ENCODE data around the gene GNA15. TPM values are rescaled to one million over a fixed set of nuclear protein-coding genes. Genes with fewer than 3 reads are reported as not detected.

Gene GNA15
- total RNA-seq, 1 donor from 2014 or later, result not detected

DNA sequence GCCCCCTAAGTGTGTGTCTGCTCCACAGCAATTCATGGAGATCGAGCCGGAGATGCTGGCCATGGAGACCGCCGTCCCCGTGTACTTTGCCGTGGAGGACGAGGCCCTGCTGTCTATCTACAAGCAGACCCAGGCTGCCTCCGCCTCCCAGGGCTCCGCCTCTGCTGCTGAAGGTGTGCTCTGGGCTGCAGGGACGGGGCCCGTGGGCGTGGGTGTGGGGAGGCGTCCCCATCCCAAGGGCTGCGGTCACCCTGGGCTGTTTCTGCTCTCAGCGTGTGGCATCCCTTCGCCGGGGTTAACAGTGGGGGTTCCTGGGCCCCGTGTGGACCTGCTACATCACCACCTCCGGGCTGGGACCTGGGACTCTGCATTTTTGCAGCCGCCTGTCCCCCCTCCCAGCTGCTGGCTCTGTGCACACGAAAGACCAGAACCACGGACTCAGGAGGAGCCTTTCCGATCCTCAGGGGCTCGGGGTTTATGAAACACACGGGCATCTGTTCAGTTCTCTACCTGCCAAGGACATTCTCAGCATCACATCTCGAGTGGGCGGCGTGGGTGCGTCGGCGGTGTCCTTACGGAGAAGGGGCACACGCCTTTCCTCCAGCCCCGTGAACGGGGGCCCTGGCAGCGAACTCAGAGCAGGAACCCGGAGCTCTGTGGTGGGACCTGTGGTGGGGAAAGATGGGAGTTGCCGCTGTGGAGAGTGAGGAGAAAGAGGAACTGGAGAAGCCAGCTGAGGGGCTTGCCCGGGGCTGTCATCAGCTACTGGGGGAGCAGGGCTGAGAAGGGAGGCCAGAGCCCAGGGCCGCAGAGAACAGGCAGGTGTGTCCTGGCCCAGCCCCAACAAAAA lies 57.6 kb downstream of the GNA15 start:
- peaks cover 4% of the 10 kb centered on the region for H3K4me1 Mint-ChIP-seq (ENCODE audit: unreplicated experiment)
- H3K4me3 Mint-ChIP-seq (ENCODE audit: unreplicated experiment), result no peak overlapping the region
- peaks cover 14% of the 10 kb centered on the region for H3K36me3 Mint-ChIP-seq (ENCODE audit: low read depth, unreplicated experiment)
- no peaks in the 10 kb centered on the region for H3K9me3 Mint-ChIP-seq (ENCODE audit: unreplicated experiment)
- H3K27me3 Mint-ChIP-seq (ENCODE audit: unreplicated experiment), result peaks cover 5% of the 10 kb centered on the region
- H3K27ac Mint-ChIP-seq (ENCODE audit: unreplicated experiment), result no peak overlapping the region
- TF ChIP-seq, protein P1, sequence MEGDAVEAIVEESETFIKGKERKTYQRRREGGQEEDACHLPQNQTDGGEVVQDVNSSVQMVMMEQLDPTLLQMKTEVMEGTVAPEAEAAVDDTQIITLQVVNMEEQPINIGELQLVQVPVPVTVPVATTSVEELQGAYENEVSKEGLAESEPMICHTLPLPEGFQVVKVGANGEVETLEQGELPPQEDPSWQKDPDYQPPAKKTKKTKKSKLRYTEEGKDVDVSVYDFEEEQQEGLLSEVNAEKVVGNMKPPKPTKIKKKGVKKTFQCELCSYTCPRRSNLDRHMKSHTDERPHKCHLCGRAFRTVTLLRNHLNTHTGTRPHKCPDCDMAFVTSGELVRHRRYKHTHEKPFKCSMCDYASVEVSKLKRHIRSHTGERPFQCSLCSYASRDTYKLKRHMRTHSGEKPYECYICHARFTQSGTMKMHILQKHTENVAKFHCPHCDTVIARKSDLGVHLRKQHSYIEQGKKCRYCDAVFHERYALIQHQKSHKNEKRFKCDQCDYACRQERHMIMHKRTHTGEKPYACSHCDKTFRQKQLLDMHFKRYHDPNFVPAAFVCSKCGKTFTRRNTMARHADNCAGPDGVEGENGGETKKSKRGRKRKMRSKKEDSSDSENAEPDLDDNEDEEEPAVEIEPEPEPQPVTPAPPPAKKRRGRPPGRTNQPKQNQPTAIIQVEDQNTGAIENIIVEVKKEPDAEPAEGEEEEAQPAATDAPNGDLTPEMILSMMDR (IDR thresholded peaks at IDR 0.05; ENCODE audit: unreplicated experiment), result no peak
- no peak for DNase-seq (ENCODE audit: low spot score)

DNA sequence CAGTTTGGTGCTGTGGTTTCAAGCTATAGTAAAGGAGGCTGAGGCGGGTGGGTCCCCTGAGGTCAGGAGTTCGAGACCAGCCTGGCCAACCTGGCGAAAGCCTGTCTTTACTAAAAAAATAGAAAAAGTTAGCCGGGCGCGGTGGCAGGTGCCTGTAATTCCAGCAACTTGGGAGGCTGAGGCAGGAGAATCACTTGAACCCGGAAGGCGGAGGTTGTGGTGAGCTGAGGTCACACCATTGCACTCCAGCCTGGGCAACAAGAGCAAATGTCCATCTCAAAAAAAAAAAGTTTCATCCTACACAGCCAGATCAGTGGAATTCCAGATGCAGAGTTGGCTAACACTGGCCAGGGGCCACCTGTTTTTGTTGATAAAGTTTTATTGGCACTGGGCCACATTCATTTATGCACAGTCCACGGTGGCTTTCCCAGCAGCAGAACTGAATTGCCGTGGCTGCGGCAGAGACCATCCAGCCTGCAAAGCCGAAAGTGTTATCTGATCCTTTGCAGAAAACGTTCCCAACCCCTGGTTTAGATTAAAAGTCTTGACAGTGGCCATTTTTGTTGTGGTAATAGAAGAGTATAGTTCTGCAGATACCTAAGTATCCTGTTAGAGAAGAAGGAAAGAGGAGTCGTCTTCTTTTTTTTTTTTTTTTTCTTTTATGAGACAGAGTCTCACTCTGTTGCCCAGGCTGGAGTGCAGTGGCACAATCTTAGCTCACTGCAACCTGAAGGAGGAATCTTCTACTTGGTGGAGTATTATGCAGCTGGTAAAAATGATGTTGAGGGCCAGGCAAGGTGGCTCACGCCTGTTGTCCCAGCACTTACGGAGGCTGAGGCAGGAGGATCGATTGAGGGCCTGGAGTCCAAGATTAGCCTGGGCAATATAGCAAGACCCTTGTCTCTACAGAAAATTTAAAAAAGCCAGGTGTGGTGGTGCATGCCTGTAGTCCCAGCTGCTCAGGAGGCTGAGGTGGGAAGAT lies 58.6 kb downstream of the GNA15 start:
- H3K27me3 Mint-ChIP-seq (ENCODE audit: unreplicated experiment), result peaks cover 5% of the 10 kb centered on the region
- no peak for DNase-seq (ENCODE audit: low spot score)
- H3K9me3 Mint-ChIP-seq (ENCODE audit: unreplicated experiment), result no peaks in the 10 kb centered on the region
- H3K27ac Mint-ChIP-seq (ENCODE audit: unreplicated experiment), result no peak overlapping the region
- H3K4me3 Mint-ChIP-seq (ENCODE audit: unreplicated experiment), result no peak overlapping the region
- TF ChIP-seq, protein P1 (IDR thresholded peaks at IDR 0.05; ENCODE audit: unreplicated experiment), result no peak
- H3K36me3 Mint-ChIP-seq (ENCODE audit: low read depth, unreplicated experiment), result peaks cover 14% of the 10 kb centered on the region
- H3K4me1 Mint-ChIP-seq (ENCODE audit: unreplicated experiment), result peaks cover 4% of the 10 kb centered on the region

DNA sequence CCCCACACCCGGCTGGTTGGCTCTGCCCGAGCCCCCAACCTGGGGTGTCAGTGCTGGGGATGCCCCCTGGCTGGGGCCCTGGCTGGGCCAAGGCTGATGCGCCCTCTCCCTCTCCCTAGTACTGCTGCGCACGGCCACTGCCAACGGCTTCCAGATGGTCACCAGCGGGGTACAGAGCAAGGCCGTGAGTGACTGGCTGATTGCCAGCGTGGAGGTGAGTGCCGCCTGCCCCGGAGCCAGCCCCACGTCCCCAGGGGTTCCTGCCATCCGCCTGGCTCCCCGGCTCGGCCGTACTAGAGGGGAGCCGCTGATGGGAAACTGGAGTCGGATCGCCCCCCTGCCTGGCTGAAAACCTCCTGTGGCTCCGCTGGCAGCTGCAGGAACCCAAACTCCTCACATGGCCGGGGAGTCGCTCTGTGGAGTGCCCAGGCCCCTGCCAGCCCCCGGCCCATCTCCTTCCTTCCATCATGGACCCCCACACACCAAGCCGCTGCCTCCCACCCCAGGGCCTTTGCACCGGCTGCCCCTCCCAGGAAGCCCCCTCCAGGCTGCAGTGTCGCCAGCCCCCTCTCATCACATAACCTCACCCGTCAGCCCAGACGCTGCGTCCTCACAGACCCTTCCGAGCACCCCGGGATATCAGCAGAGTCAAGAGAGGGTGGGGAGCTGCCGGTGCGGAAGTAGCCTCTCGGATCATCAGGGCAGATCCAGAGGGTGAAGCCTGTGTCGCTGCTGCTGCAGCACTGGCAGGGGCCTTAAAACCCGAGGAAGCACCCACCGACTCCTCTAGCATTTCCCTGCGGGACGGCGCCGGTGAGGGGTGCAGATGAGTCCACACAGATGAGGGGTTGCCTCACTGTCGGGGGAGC lies 60.5 kb downstream of the GNA15 start:
- peaks cover 2% of the 10 kb centered on the region for H3K27me3 Mint-ChIP-seq (ENCODE audit: unreplicated experiment)
- no peak for DNase-seq (ENCODE audit: low spot score)
- peaks cover 10% of the 10 kb centered on the region for H3K36me3 Mint-ChIP-seq (ENCODE audit: low read depth, unreplicated experiment)
- no peaks in the 10 kb centered on the region for H3K4me1 Mint-ChIP-seq (ENCODE audit: unreplicated experiment)
- TF ChIP-seq, protein P1 (IDR thresholded peaks at IDR 0.05; ENCODE audit: unreplicated experiment), result no peak
- H3K9me3 Mint-ChIP-seq (ENCODE audit: unreplicated experiment), result no peaks in the 10 kb centered on the region
- no peak overlapping the region for H3K27ac Mint-ChIP-seq (ENCODE audit: unreplicated experiment)
- H3K4me3 Mint-ChIP-seq (ENCODE audit: unreplicated experiment), result no peak overlapping the region

DNA sequence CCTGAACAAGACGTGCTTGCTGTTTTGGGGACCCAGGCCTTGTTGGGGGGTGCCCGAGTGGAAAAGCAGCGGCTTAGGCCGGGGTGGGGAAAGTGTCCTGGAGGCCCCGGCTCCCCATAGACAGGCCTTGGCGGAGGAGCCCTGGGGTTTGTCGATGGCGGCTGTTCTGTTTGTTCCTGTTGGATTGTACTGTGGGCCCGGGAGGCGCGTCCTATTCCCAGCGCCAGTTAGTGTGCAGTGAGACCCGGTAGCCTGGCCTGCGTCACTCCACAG lies 61.0 kb downstream of the GNA15 start:
- H3K36me3 Mint-ChIP-seq (ENCODE audit: low read depth, unreplicated experiment), result peaks cover 6% of the 10 kb centered on the region
- H3K4me3 Mint-ChIP-seq (ENCODE audit: unreplicated experiment), result no peak overlapping the region
- H3K27me3 Mint-ChIP-seq (ENCODE audit: unreplicated experiment), result peaks cover 2% of the 10 kb centered on the region
- no peak for DNase-seq (ENCODE audit: low spot score)
- TF ChIP-seq, protein P1 (IDR thresholded peaks at IDR 0.05; ENCODE audit: unreplicated experiment), result no peak
- H3K9me3 Mint-ChIP-seq (ENCODE audit: unreplicated experiment), result no peaks in the 10 kb centered on the region
- H3K27ac Mint-ChIP-seq (ENCODE audit: unreplicated experiment), result no peak overlapping the region
- no peaks in the 10 kb centered on the region for H3K4me1 Mint-ChIP-seq (ENCODE audit: unreplicated experiment)
